HEK293T (cell line): ENCODE results near the gene CNN3.

Experiments
- CTCF ChIA-PET: fragments of 350-600 bp; formaldehyde crosslinking; extraction: SDS; loops from one replicate; lab custom pipeline; 2021; ENCODE audit warnings: antibody characterized with exemption, inconsistent platforms; lab: Yijun Ruan, JAX
- POLR2A ChIA-PET: fragments of 350-600 bp; formaldehyde crosslinking; extraction: SDS; loops from one replicate; lab custom pipeline; 2020; ENCODE audit warnings: antibody characterized with exemption, inconsistent platforms; lab: Yijun Ruan, JAX
- DNase-seq: peaks from one replicate; pipeline ENCODE4 v3.0.0; 2012; ENCODE audit warnings: mixed read lengths; ENCODE audit errors: extremely low spot score
- ARNT ChIP-seq: fragments of 450-650 bp; IDR thresholded peaks from 2 replicates; pipeline ENCODE4 v1.6.1; 2017; ENCODE audit warnings: mild to moderate bottlenecking
- BHLHE40 ChIP-seq: fragments of 450-650 bp; IDR thresholded peaks from 2 replicates; pipeline ENCODE4 v1.6.1; 2016; ENCODE audit warnings: mild to moderate bottlenecking, moderate library complexity, borderline replicate concordance
- CTBP1 ChIP-seq: fragments of 450-650 bp; IDR thresholded peaks from 2 replicates; pipeline ENCODE4 v1.6.1; 2016; ENCODE audit warnings: borderline replicate concordance
- ELF4 ChIP-seq: fragments of 450-650 bp; IDR thresholded peaks from 2 replicates; pipeline ENCODE4 v1.6.1; 2017; ENCODE audit warnings: antibody characterized with exemption
- FOXA1 ChIP-seq: fragments of 450-650 bp; IDR thresholded peaks from 2 replicates; pipeline ENCODE4 v1.6.1; 2016; ENCODE audit warnings: mild to moderate bottlenecking
- FOXK2 ChIP-seq: fragments of 450-650 bp; IDR thresholded peaks from 2 replicates; pipeline ENCODE4 v1.6.1; 2016; ENCODE audit warnings: mild to moderate bottlenecking
- FOXM1 ChIP-seq: fragments of 450-650 bp; IDR thresholded peaks from 2 replicates; pipeline ENCODE4 v1.6.1; 2017; ENCODE audit warnings: mild to moderate bottlenecking, borderline replicate concordance
- HDGF ChIP-seq: fragments of 450-650 bp; IDR thresholded peaks from 2 replicates; pipeline ENCODE4 v1.6.1; 2017; ENCODE audit warnings: antibody characterized with exemption, borderline replicate concordance
- L3MBTL2 ChIP-seq: fragments of 450-650 bp; conservative IDR thresholded peaks from 2 replicates; pipeline ENCODE4 v1.6.1; 2016; ENCODE audit warnings: mild to moderate bottlenecking
- LEF1 ChIP-seq: fragments of 450-650 bp; IDR thresholded peaks from 2 replicates; pipeline ENCODE4 v1.6.1; 2017; ENCODE audit warnings: mild to moderate bottlenecking, borderline replicate concordance
- NFRKB ChIP-seq: fragments of 450-650 bp; IDR thresholded peaks from 2 replicates; pipeline ENCODE4 v1.6.1; 2016; ENCODE audit warnings: mild to moderate bottlenecking, moderate library complexity
- SP1 ChIP-seq: fragments of 450-650 bp; IDR thresholded peaks from 2 replicates; pipeline ENCODE4 v1.6.1; 2017
- SUZ12 ChIP-seq: fragments of 450-650 bp; IDR thresholded peaks from 2 replicates; pipeline ENCODE4 v1.6.1; 2016; ENCODE audit warnings: mild to moderate bottlenecking
- TARDBP ChIP-seq: fragments of 450-650 bp; IDR thresholded peaks from 2 replicates; pipeline ENCODE4 v1.6.1; 2016
- ZNF384 ChIP-seq: fragments of 450-650 bp; IDR thresholded peaks from 2 replicates; pipeline ENCODE4 v1.6.1; 2016
- TF ChIP-seq, protein P1 (sequence below): fragments of 450-650 bp; IDR thresholded peaks from 2 replicates; pipeline ENCODE4 v1.6.1; 2016

The CNN3 gene

DNA sequence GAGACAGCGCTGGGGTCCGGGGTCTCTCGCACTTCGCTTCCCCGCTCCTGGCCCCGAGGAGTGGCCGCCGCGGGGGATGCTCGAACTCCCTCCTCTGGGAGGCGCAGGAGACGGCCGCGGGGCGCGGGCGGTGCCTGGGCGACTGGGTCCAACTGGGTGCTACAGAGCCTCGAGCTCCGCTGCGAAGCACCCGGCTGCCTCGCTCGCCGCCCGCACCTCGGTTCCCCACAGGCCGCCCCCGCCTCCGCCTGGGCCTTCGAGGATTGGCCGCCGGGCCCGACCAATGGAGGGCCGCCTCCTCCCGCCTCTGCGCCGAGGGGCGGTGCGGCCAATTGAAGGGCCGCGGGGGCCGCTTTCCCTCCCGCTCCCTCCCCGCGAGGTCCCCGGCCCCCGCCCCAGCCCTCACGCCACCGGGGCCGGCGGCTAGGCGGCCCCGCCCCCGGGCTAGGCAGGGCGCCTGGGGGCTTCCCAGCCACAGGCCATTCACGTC, at the start of gene CNN3:
CNN3 (minus strand) TSS at position 196 of the 490 bp plus-strand sequence. CDS start 216 bp downstream, outside the sequence.
- peak; percentile 93 for DNase-seq
- POLR2A ChIA-PET: interaction anchor here (0.5 to 2.1 kb wide), 10 partner anchors 9 to 146 kb away, joined by 3 to 9 read pairs (median 3); partner anchors contain the start of gene ALG14
- TF ChIP-seq, protein P1, sequence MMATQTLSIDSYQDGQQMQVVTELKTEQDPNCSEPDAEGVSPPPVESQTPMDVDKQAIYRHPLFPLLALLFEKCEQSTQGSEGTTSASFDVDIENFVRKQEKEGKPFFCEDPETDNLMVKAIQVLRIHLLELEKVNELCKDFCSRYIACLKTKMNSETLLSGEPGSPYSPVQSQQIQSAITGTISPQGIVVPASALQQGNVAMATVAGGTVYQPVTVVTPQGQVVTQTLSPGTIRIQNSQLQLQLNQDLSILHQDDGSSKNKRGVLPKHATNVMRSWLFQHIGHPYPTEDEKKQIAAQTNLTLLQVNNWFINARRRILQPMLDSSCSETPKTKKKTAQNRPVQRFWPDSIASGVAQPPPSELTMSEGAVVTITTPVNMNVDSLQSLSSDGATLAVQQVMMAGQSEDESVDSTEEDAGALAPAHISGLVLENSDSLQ: no peak
- TF ChIP-seq HDGF (no peak), NFRKB (no peak), TARDBP (no peak), FOXK2 (no peak), ARNT (no peak), FOXA1 (no peak), LEF1 (0 out of 2 replicates have a peak, but pooled peaks have one; percentile 38), FOXM1 (peak; percentile 20; the same call in 1 of the 2 replicates), ELF4 (peak; percentile 34), L3MBTL2 (peak; percentile 98), ZNF384 (no peak), SP1 (no peak), CTBP1 (no peak), BHLHE40 (no peak), SUZ12 (no peak)
- CTCF ChIA-PET: interaction anchor here (1.0 to 1.3 kb wide), 2 partner anchors 72 to 115 kb away, joined by 6 to 9 read pairs; no protein-coding TSS in a partner anchor

DNA sequence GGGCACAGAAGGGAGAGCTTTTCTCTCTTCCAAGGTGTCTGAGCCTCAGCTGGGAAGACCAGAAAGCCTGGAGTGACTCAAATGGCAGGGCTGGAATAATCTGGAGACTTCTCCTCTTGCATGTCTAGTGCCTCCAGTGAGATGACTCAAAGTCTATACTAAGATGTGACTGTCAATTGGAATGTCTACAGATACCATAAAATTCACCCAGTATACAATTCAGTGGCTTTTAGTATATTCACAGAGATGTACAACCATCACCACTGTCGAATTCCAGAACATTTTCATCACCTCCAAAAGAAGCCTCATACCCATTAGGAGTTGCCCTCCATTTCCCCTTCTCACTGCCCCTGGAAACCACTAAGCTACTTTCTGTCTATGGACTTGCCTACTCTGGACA, 47.9 kb upstream of the CNN3 start:
- ChIA-PET POLR2A (no interaction called here), CTCF (interaction anchor here (0.5 kb wide), 1 partner anchor 10 kb away, joined by 5 read pairs; no protein-coding TSS in a partner anchor)
- no peak for TF ChIP-seq NFRKB
- DNase-seq: no peak

DNA sequence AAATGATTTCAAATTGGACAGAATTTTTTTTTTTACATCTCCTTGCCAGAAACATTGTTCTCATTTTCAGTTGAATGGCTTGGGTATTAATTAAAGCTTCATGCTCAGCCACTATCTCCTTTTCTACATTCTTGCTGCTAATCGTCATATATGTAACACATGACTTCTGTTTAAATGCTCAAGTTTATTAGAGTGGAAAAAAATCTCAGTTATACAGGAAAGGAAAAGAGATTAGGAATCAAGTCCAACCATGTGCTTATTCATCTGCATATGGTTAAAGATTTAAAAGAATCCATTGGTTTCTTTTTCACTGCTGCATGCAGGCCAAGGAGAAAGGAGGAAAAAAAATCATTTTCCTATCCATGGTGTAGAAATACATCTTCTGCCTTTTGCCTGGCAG, 47.3 kb upstream of the CNN3 start:
- DNase-seq: no peak
- ChIA-PET POLR2A (no interaction called here), CTCF (no interaction called here)
- TF ChIP-seq ARNT (no peak), FOXK2 (no peak), CTBP1 (no peak), LEF1 (no peak)

DNA sequence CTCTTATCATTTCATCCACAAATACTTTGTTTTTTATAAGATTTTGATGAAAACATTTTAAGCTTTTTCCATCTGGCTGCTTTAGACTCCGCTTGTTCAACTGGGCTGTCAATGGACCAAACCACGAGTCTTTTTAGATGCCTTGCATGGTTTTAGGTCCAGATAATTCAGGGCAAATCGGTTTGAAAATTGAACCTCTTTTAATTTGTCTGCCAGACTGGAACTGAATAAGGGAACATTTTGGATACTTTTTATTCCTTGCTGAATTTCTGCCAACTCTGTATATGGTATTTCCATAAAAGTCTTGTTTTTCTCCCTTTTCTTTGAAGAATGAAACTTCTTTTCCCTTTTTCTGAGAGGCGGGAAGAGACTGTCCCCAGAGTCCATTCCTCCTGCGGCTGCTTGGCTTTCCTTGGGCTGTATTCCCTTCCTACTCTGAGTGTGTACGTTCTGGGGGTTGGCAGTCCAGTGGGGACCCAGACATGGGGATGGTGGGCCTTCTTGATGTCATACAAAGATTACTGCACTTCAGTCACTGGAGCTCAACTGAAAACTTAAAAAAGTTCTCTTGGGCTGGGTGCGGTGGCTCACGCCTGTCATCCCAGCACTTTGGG, 46.5 kb upstream of the CNN3 start:
- POLR2A ChIA-PET: no interaction called here
- no peak for TF ChIP-seq TARDBP
- TF ChIP-seq BHLHE40: no peak
- TF ChIP-seq ELF4: no peak
- TF ChIP-seq ZNF384: no peak
- TF ChIP-seq, protein P1: no peak
- no peak for TF ChIP-seq ARNT
- no peak for TF ChIP-seq FOXA1
- no peak for TF ChIP-seq SP1
- TF ChIP-seq HDGF: no peak
- TF ChIP-seq SUZ12: no peak
- TF ChIP-seq NFRKB: no peak
- CTCF ChIA-PET: no interaction called here
- DNase-seq: no peak

DNA sequence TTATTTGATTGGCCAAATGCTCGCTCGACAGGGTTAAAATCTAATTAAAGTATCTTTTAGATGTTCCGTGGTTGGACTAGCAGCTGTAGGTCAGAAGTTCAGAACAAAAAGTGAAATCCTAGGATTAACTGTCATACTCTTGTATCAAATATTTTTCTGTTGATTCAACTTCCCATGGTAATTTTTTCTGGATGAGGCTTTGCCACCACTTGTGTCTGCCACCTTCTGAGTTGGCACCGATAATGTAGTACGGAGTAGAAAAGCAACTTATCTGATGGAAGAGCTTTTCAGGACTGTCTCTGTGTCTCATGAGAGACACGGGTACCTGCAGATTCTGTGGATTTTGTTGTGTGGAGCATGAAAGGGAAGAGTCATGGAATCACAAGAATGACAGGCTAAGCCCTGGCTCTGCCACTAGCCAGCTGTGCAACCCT, 44.6 kb upstream of the CNN3 start:
- DNase-seq: no peak
- no peak for TF ChIP-seq FOXM1
- no peak for TF ChIP-seq CTBP1
- no peak for TF ChIP-seq L3MBTL2
- TF ChIP-seq ELF4: no peak
- CTCF ChIA-PET: no interaction called here
- POLR2A ChIA-PET: no interaction called here

DNA sequence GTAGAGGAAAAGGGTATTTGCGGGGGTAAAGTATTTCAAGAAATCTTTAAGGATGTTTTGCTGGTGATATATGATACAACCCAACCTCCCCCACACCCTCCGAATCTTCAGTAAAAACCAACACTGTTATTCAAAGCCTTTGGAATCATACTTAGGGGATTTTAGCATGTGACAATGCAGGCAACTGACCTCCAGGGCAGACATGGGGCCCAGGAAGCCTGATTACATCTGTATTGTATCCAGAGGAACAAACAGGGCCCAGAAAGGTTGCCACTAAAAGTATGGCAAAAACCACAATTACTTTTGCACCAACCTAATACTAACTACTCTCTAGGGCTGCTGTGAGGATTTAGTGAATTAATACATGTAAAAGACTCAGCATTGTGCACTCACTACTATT, 43.9 kb upstream of the CNN3 start:
- POLR2A ChIA-PET: no interaction called here
- DNase-seq: peak; percentile 33
- TF ChIP-seq BHLHE40 (no peak), ELF4 (no peak), L3MBTL2 (no peak), LEF1 (no peak), CTBP1 (no peak), FOXM1 (no peak), ARNT (no peak), SUZ12 (no peak), FOXK2 (no peak), HDGF (no peak), FOXA1 (no peak), NFRKB (no peak), SP1 (no peak), TARDBP (no peak), ZNF384 (no peak)
- TF ChIP-seq, protein P1: no peak
- CTCF ChIA-PET: no interaction called here

DNA sequence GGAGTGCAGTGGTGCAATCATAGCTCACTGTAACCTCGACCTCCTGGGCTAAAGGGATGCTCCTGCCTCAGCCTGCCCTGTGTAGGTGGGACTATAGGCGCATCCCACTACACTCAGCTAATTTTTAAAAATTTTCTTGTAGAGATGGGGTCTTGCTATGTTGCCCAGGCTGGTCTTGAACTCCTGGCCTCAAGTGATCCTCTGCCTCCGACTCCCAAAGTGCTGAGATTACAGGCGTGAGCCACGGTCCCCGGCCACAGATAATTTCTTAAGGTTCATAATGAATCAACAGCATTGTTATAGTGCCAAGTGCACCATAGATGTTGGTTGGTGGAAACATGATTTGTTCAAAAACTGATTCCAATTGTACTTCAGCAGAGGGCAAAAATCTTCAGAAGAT, 42.2 kb upstream of the CNN3 start:
- POLR2A ChIA-PET: no interaction called here
- CTCF ChIA-PET: no interaction called here
- TF ChIP-seq ELF4: no peak
- no peak for TF ChIP-seq SP1
- TF ChIP-seq LEF1: no peak
- no peak for TF ChIP-seq TARDBP
- TF ChIP-seq SUZ12: no peak
- TF ChIP-seq ZNF384: no peak
- TF ChIP-seq ARNT: no peak
- no peak for TF ChIP-seq NFRKB
- no peak for TF ChIP-seq FOXM1
- no peak for TF ChIP-seq BHLHE40
- TF ChIP-seq HDGF: no peak
- TF ChIP-seq, protein P1: no peak
- no peak for TF ChIP-seq CTBP1
- no peak for TF ChIP-seq L3MBTL2
- DNase-seq: no peak
